ENCODE results near the gene VWA8. TPM values are rescaled to one million over a fixed set of nuclear protein-coding genes. Genes with fewer than 3 reads are reported as not detected.
"Not testable (repeated sequence)": the region's sequence is repeated elsewhere in the genome, so short reads cannot be mapped to it uniquely, and the experiment has no call there.

Gene VWA8
- total RNA-seq, 1 donor from 2014 or later = 19.6 TPM

GRCh38 chr13:41835871-41836270 is 125.0 kb downstream of the VWA8 start:
- peaks cover 24% of the 10 kb centered on the region for H3K36me3 Mint-ChIP-seq
- no peaks in the 10 kb centered on the region for H3K4me1 Mint-ChIP-seq (ENCODE audit: unreplicated experiment)
- no peak for TF ChIP-seq CTCF (conservative IDR thresholded peaks at IDR 0.05)
- peaks cover 4% of the 10 kb centered on the region for H3K9me3 Mint-ChIP-seq
- DNase-seq (ENCODE audit: extremely low spot score, unreplicated experiment) = no peak
- no peak overlapping the region for H3K27ac Mint-ChIP-seq
- no peak overlapping the region for H3K4me3 Mint-ChIP-seq
- no peaks in the 10 kb centered on the region for H3K27me3 Mint-ChIP-seq

DNA sequence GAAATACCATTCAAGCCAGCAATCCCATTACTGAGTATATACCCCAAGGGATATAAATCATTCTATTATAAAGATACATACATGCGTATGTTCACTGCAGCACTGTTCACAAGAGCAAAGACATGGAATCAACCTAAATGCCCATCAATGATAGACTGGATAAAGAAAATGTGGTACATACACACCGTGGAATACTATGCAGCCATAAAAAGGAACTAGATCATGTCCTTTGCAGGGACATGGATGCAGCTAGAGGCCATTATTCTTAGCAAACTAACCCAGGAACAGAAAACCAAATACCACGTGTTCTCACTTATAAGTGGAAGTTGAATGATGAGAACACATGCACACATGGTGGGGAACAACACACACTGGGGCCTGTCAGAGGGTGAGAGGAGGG is 126.2 kb downstream of the VWA8 start:
- not testable (repeated sequence) for H3K4me1 Mint-ChIP-seq (ENCODE audit: unreplicated experiment); H3K27ac Mint-ChIP-seq; H3K4me3 Mint-ChIP-seq; DNase-seq (ENCODE audit: extremely low spot score, unreplicated experiment); H3K9me3 Mint-ChIP-seq; H3K27me3 Mint-ChIP-seq
- H3K36me3 Mint-ChIP-seq = peaks cover 18% of the 10 kb centered on the region

DNA sequence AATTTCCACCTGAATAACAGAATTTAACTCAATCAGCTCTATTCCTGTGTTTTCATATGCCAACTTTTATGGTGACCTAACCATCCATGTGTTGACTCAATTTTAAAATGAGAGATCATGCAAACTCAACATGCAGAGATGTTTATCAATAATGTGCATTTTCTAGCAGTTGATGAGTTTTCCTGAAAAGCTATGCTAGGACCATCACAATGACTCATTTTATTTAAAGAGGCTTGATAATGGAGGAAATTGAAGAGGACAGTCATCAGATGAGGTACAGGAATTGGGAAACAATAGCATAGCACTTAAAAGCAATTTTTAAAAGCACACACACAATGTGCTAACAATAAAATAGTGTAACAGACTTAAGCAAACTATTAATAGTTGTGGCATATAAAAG is 127.1 kb downstream of the VWA8 start:
- H3K4me1 Mint-ChIP-seq (ENCODE audit: unreplicated experiment) = no peaks in the 10 kb centered on the region
- peaks cover 18% of the 10 kb centered on the region for H3K36me3 Mint-ChIP-seq
- H3K27me3 Mint-ChIP-seq = no peaks in the 10 kb centered on the region
- TF ChIP-seq CTCF (conservative IDR thresholded peaks at IDR 0.05) = no peak
- DNase-seq (ENCODE audit: extremely low spot score, unreplicated experiment) = no peak
- peaks cover 4% of the 10 kb centered on the region for H3K9me3 Mint-ChIP-seq
- H3K27ac Mint-ChIP-seq = no peak overlapping the region
- no peak overlapping the region for H3K4me3 Mint-ChIP-seq

GRCh38 chr13:41833201-41833600 is 127.7 kb downstream of the VWA8 start:
- DNase-seq (ENCODE audit: extremely low spot score, unreplicated experiment) = no peak
- H3K9me3 Mint-ChIP-seq = peaks cover 4% of the 10 kb centered on the region
- no peaks in the 10 kb centered on the region for H3K27me3 Mint-ChIP-seq
- H3K36me3 Mint-ChIP-seq = peaks cover 19% of the 10 kb centered on the region
- H3K4me3 Mint-ChIP-seq = no peak overlapping the region
- H3K27ac Mint-ChIP-seq = no peak overlapping the region
- no peaks in the 10 kb centered on the region for H3K4me1 Mint-ChIP-seq (ENCODE audit: unreplicated experiment)
- TF ChIP-seq CTCF (conservative IDR thresholded peaks at IDR 0.05) = no peak

DNA sequence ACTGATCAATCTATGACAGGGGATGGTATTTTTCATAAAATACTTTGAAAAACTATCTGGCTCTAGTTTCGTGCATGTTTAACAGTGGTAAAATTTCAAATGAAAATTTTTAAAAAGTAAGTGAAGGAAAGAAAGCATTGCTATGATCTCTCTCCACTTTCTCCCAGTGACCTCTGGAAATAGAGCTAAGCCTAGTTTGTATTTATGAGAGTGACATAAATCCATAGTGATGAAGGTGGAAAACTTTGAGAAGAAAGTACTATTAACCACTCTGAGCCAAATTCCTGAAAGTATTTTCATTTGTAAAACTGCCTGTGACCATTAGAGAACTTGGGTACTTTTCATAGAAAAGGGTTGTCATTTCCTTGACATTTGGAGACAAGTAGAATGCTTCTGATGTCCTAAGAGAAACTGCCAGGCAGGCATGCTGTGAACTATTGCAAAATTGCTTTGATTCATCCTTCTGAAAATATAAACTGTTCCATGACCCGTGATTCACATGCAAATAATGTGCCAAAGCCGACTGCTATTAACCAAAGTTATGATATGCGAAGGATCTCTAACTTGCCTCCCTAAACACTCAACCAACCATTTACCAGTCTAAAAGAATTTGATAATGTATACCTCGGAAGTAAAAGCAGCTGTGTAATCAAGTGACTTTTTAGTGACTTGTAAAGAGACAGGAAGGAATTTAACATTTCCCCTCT is 133.2 kb downstream of the VWA8 start:
- peaks cover 13% of the 10 kb centered on the region for H3K36me3 Mint-ChIP-seq
- H3K27me3 Mint-ChIP-seq = no peaks in the 10 kb centered on the region
- DNase-seq (ENCODE audit: extremely low spot score, unreplicated experiment) = no peak
- no peak overlapping the region for H3K27ac Mint-ChIP-seq
- H3K4me3 Mint-ChIP-seq = no peak overlapping the region
- H3K9me3 Mint-ChIP-seq = no peaks in the 10 kb centered on the region
- H3K4me1 Mint-ChIP-seq (ENCODE audit: unreplicated experiment) = peaks cover 17% of the 10 kb centered on the region
- TF ChIP-seq CTCF (conservative IDR thresholded peaks at IDR 0.05) = no peak

- Mint-ChIP-seq H3K4me1 (ENCODE audit: unreplicated experiment) (peaks cover 17% of the 10 kb centered on the region), H3K27ac (no peak overlapping the region), H3K36me3 (peaks cover 13% of the 10 kb centered on the region), H3K9me3 (no peaks in the 10 kb centered on the region), H3K4me3 (no peak overlapping the region), H3K27me3 (no peaks in the 10 kb centered on the region)
- no peak for DNase-seq (ENCODE audit: extremely low spot score, unreplicated experiment)
- TF ChIP-seq CTCF (conservative IDR thresholded peaks at IDR 0.05) = no peak
These were observed 135.2 kb downstream of the VWA8 start for GRCh38 chr13:41825691-41826090.

Measured in type B pancreatic cell (in vitro differentiated cells).